Measurements from ENCODE around the gene PITPNB.

PITPNB gene

GRCh38 chr22:27947448-27947847 lies 28.4 kb upstream of the PITPNB start:
- Histone ChIP-seq H3K9ac (ENCODE audit: low read length) (no peak overlapping the region), H3K9me3 (ENCODE audit: low read length) (no peaks in the 10 kb centered on the region), H3K4me1 (ENCODE audit: insufficient read depth, low read length) (no peaks in the 10 kb centered on the region), H3K27me3 (ENCODE audit: control insufficient read depth in 1 of 2, insufficient read depth in 2 of 2, low read length in 2 of 2) (no peaks in the 10 kb centered on the region), H3K4me3 (ENCODE audit: low read depth in 1 of 2, low read length in 2 of 2) (no peak overlapping the region), H3K27ac (ENCODE audit: low read depth, low read length) (no peak overlapping the region), H3K36me3 (ENCODE audit: insufficient read depth, low read length) (no peaks in the 10 kb centered on the region)

- no peak overlapping the region for H3K9ac ChIP-seq (ENCODE audit: low read length)
- no peak overlapping the region for H3K27ac ChIP-seq (ENCODE audit: low read depth, low read length)
- H3K4me3 ChIP-seq (ENCODE audit: low read depth in 1 of 2, low read length in 2 of 2): no peak overlapping the region
- no peaks in the 10 kb centered on the region for H3K36me3 ChIP-seq (ENCODE audit: insufficient read depth, low read length)
- H3K9me3 ChIP-seq (ENCODE audit: low read length): no peaks in the 10 kb centered on the region
- H3K4me1 ChIP-seq (ENCODE audit: insufficient read depth, low read length): no peaks in the 10 kb centered on the region
- H3K27me3 ChIP-seq (ENCODE audit: control insufficient read depth in 1 of 2, insufficient read depth in 2 of 2, low read length in 2 of 2): no peaks in the 10 kb centered on the region
Measured at GRCh38 chr22:27941143-27941542, 22.1 kb upstream of the PITPNB start.

GRCh38 chr22:27937453-27937852 lies 18.4 kb upstream of the PITPNB start:
- no peaks in the 10 kb centered on the region for H3K36me3 ChIP-seq (ENCODE audit: insufficient read depth, low read length)
- no peaks in the 10 kb centered on the region for H3K9me3 ChIP-seq (ENCODE audit: low read length)
- H3K9ac ChIP-seq (ENCODE audit: low read length): no peak overlapping the region
- H3K27me3 ChIP-seq (ENCODE audit: control insufficient read depth in 1 of 2, insufficient read depth in 2 of 2, low read length in 2 of 2): no peaks in the 10 kb centered on the region
- no peak overlapping the region for H3K4me3 ChIP-seq (ENCODE audit: low read depth in 1 of 2, low read length in 2 of 2)
- no peaks in the 10 kb centered on the region for H3K4me1 ChIP-seq (ENCODE audit: insufficient read depth, low read length)
- H3K27ac ChIP-seq (ENCODE audit: low read depth, low read length): no peak overlapping the region

- Histone ChIP-seq H3K36me3 (ENCODE audit: insufficient read depth, low read length) (no peaks in the 10 kb centered on the region), H3K9me3 (ENCODE audit: low read length) (no peaks in the 10 kb centered on the region), H3K27ac (ENCODE audit: low read depth, low read length) (no peak overlapping the region), H3K27me3 (ENCODE audit: control insufficient read depth in 1 of 2, insufficient read depth in 2 of 2, low read length in 2 of 2) (no peaks in the 10 kb centered on the region), H3K4me1 (ENCODE audit: insufficient read depth, low read length) (no peaks in the 10 kb centered on the region), H3K9ac (ENCODE audit: low read length) (no peak overlapping the region), H3K4me3 (ENCODE audit: low read depth in 1 of 2, low read length in 2 of 2) (no peak overlapping the region)
Measured at GRCh38 chr22:27935897-27936296, 16.8 kb upstream of the PITPNB start.

GRCh38 chr22:27934069-27934468 lies 15.0 kb upstream of the PITPNB start:
- Histone ChIP-seq H3K9me3 (ENCODE audit: low read length) (no peaks in the 10 kb centered on the region), H3K27ac (ENCODE audit: low read depth, low read length) (no peak overlapping the region), H3K9ac (ENCODE audit: low read length) (no peak overlapping the region), H3K27me3 (ENCODE audit: control insufficient read depth in 1 of 2, insufficient read depth in 2 of 2, low read length in 2 of 2) (no peaks in the 10 kb centered on the region), H3K36me3 (ENCODE audit: insufficient read depth, low read length) (no peaks in the 10 kb centered on the region), H3K4me3 (ENCODE audit: low read depth in 1 of 2, low read length in 2 of 2) (no peak overlapping the region), H3K4me1 (ENCODE audit: insufficient read depth, low read length) (no peaks in the 10 kb centered on the region)

- Histone ChIP-seq H3K4me3 (ENCODE audit: low read depth in 1 of 2, low read length in 2 of 2) (no peak overlapping the region), H3K27me3 (ENCODE audit: control insufficient read depth in 1 of 2, insufficient read depth in 2 of 2, low read length in 2 of 2) (no peaks in the 10 kb centered on the region), H3K27ac (ENCODE audit: low read depth, low read length) (no peak overlapping the region), H3K36me3 (ENCODE audit: insufficient read depth, low read length) (no peaks in the 10 kb centered on the region), H3K4me1 (ENCODE audit: insufficient read depth, low read length) (no peaks in the 10 kb centered on the region), H3K9me3 (ENCODE audit: low read length) (no peaks in the 10 kb centered on the region), H3K9ac (ENCODE audit: low read length) (no peak overlapping the region)
Measured at GRCh38 chr22:27933186-27933983, 14.3 kb upstream of the PITPNB start.

GRCh38 chr22:27930331-27931060 lies 11.4 kb upstream of the PITPNB start:
- no peaks in the 10 kb centered on the region for H3K9me3 ChIP-seq (ENCODE audit: low read length)
- H3K4me3 ChIP-seq (ENCODE audit: low read depth in 1 of 2, low read length in 2 of 2): no peak overlapping the region
- H3K36me3 ChIP-seq (ENCODE audit: insufficient read depth, low read length): no peaks in the 10 kb centered on the region
- H3K27me3 ChIP-seq (ENCODE audit: control insufficient read depth in 1 of 2, insufficient read depth in 2 of 2, low read length in 2 of 2): no peaks in the 10 kb centered on the region
- no peaks in the 10 kb centered on the region for H3K4me1 ChIP-seq (ENCODE audit: insufficient read depth, low read length)
- H3K9ac ChIP-seq (ENCODE audit: low read length): no peak overlapping the region
- no peak overlapping the region for H3K27ac ChIP-seq (ENCODE audit: low read depth, low read length)

GRCh38 chr22:27927608-27928007 lies 8.6 kb upstream of the PITPNB start:
- H3K9me3 ChIP-seq (ENCODE audit: low read length): no peaks in the 10 kb centered on the region
- H3K4me3 ChIP-seq (ENCODE audit: low read depth in 1 of 2, low read length in 2 of 2): no peak overlapping the region
- no peak overlapping the region for H3K9ac ChIP-seq (ENCODE audit: low read length)
- H3K27me3 ChIP-seq (ENCODE audit: control insufficient read depth in 1 of 2, insufficient read depth in 2 of 2, low read length in 2 of 2): no peaks in the 10 kb centered on the region
- H3K27ac ChIP-seq (ENCODE audit: low read depth, low read length): no peak overlapping the region
- no peaks in the 10 kb centered on the region for H3K36me3 ChIP-seq (ENCODE audit: insufficient read depth, low read length)
- H3K4me1 ChIP-seq (ENCODE audit: insufficient read depth, low read length): no peaks in the 10 kb centered on the region

- Histone ChIP-seq H3K27ac (ENCODE audit: low read depth, low read length) (no peak overlapping the region), H3K36me3 (ENCODE audit: insufficient read depth, low read length) (no peaks in the 10 kb centered on the region), H3K27me3 (ENCODE audit: control insufficient read depth in 1 of 2, insufficient read depth in 2 of 2, low read length in 2 of 2) (no peaks in the 10 kb centered on the region), H3K9ac (ENCODE audit: low read length) (no peak overlapping the region), H3K4me3 (ENCODE audit: low read depth in 1 of 2, low read length in 2 of 2) (no peak overlapping the region), H3K9me3 (ENCODE audit: low read length) (no peaks in the 10 kb centered on the region), H3K4me1 (ENCODE audit: insufficient read depth, low read length) (peaks cover 7% of the 10 kb centered on the region)
Measured at GRCh38 chr22:27925331-27925730, 6.3 kb upstream of the PITPNB start.

GRCh38 chr22:27919942-27920755 lies 1.1 kb upstream of the PITPNB start:
- H3K27ac ChIP-seq (ENCODE audit: low read depth, low read length): peak overlapping the region; percentile 97
- no peaks in the 10 kb centered on the region for H3K9me3 ChIP-seq (ENCODE audit: low read length)
- peak overlapping the region; percentile 80 to 99 for H3K4me3 ChIP-seq (ENCODE audit: low read depth in 1 of 2, low read length in 2 of 2)
- H3K27me3 ChIP-seq (ENCODE audit: control insufficient read depth in 1 of 2, insufficient read depth in 2 of 2, low read length in 2 of 2): no peaks in the 10 kb centered on the region
- peaks cover 37% of the 10 kb centered on the region for H3K4me1 ChIP-seq (ENCODE audit: insufficient read depth, low read length)
- peak overlapping the region; percentile 97 for H3K9ac ChIP-seq (ENCODE audit: low read length)
- no peaks in the 10 kb centered on the region for H3K36me3 ChIP-seq (ENCODE audit: insufficient read depth, low read length)

All from muscle layer of colon (tissue), 2 donors.